Breast epithelium (tissue), 4 donors: ENCODE data around the gene SCYL1. TPM values are rescaled to one million over a fixed set of nuclear protein-coding genes. Genes with fewer than 3 reads are reported as not detected.

Experiments
- DNase-seq, 2 donors: peaks; one replicate each; pipeline ENCODE4 v3.0.0-alpha.2; 2019; ENCODE audit warnings: low spot score in 2 of 2
- H3K27ac ChIP-seq, 2 donors: fragments of 200-600 bp; sonication (generic) in 1 of 2; one replicate each; pipeline ENCODE4 v1.5.1; 2016 to 2019; ENCODE audit warnings: mild to moderate bottlenecking in 1 of 2
- H3K27me3 ChIP-seq, 2 donors: fragments of 200-600 bp; sonication (generic) in 1 of 2; one replicate each; pipeline versions ENCODE4 v1.5.1 to v1.6.0; 2017 to 2019; ENCODE audit warnings: control low read depth in 1 of 2, mild to moderate bottlenecking in 1 of 2
- H3K36me3 ChIP-seq: fragments of 200-600 bp; one replicate; pipeline ENCODE4 v1.5.1; 2019
- H3K4me1 ChIP-seq, 2 donors: fragments of 200-600 bp; sonication (generic); one replicate each; pipeline ENCODE4 v1.5.1; 2016 to 2019; ENCODE audit warnings: control low read depth in 1 of 2
- H3K4me3 ChIP-seq, 3 donors: fragments of 200-600 bp; sonication (generic); 1 replicate in 2 of 3; 2 replicates in 1 of 3; pipeline ENCODE4 v1.5.1; 2016 to 2019; ENCODE audit warnings: mild to moderate bottlenecking in 3 of 3, moderate library complexity in 2 of 3
- H3K9me3 ChIP-seq, 2 donors: fragments of 200-600 bp; sonication (generic) in 1 of 2; one replicate each; pipeline ENCODE4 v1.5.1; 2016 to 2019; ENCODE audit warnings: control low read depth in 1 of 2
- CTCF ChIP-seq, 3 donors: fragments of 450-650 bp; IDR thresholded peaks; one replicate each; pipeline ENCODE4 v1.5.1; 2016 to 2017; ENCODE audit warnings: antibody characterized with exemption in 3 of 3, mild to moderate bottlenecking in 3 of 3, moderate library complexity in 3 of 3
- POLR2A ChIP-seq: fragments of 450-650 bp; IDR thresholded peaks from one replicate; pipeline ENCODE4 v1.6.1; 2016; ENCODE audit warnings: antibody characterized with exemption, mild to moderate bottlenecking, moderate library complexity
- POLR2AphosphoS5 ChIP-seq, 3 donors: sonication (generic); formaldehyde crosslinking; IDR thresholded peaks; one replicate each; pipeline ENCODE4 v1.6.1; 2017; ENCODE audit warnings: antibody characterized with exemption in 3 of 3
- intact Hi-C: fragments of 100-400 bp; cut with DNase I; formaldehyde crosslinking; loops from one replicate; pipeline ENCODE4 v1.15.1; 2023; ENCODE audit warnings: low total_unique reads
- total RNA-seq, 3 donors: library from RNA; depleted of rRNA; stranded (reverse); fragments of >200 nt; gene quantifications; one replicate each; pipeline ENCODE4 v1.1.0, GENCODE V29; 2016

Gene SCYL1
- total RNA-seq, 3 donors from 2014 or later, result 74.1 to 83.4 (median 83.2) TPM

GRCh38 chr11:65558002-65558929, 33.4 kb downstream of the SCYL1 start, which contains the start of gene LTBP3:
Gene LTBP3 (minus strand): TSS chr11:65558359. CDS start chr11:65557959, 400 bp downstream.
- DNase-seq, result peak in 1 of 2 donors; percentile 81
- no peak for TF ChIP-seq CTCF (IDR thresholded peaks at IDR 0.05)
- peak; percentile 24 to 80 (median 65) for TF ChIP-seq POLR2AphosphoS5 (IDR thresholded peaks at IDR 0.05)
- no peaks in the 10 kb centered on the region for H3K27me3 ChIP-seq
- H3K27ac ChIP-seq, result peak within 1 kb of the TSS; percentile 99
- intact Hi-C loops, result no loop called here
- H3K4me1 ChIP-seq, result peaks cover 29 to 38% of the 10 kb centered on the region in 2 donors
- peak within 1 kb of the TSS; percentile 62 to 75 (median 71) for H3K4me3 ChIP-seq
- H3K9me3 ChIP-seq, result no peaks in the 10 kb centered on the region
- no peaks in the 10 kb centered on the region for H3K36me3 ChIP-seq

- TF ChIP-seq POLR2AphosphoS5 (IDR thresholded peaks at IDR 0.05), result peak; percentile 9 to 48 (median 44)
- TF ChIP-seq POLR2A, result no peak
- peak overlapping the region; percentile 99 for H3K27ac ChIP-seq
- no peaks in the 10 kb centered on the region for H3K9me3 ChIP-seq
- peaks cover 29 to 38% of the 10 kb centered on the region in 2 donors for H3K4me1 ChIP-seq
- no peak for DNase-seq
- H3K4me3 ChIP-seq, result peak overlapping the region; percentile 62 to 75 (median 71)
- no peaks in the 10 kb centered on the region for H3K36me3 ChIP-seq
- intact Hi-C loops, result no loop called here
- H3K27me3 ChIP-seq, result no peaks in the 10 kb centered on the region
Measured at GRCh38 chr11:65558930-65559509, 34.1 kb downstream of the SCYL1 start.

GRCh38 chr11:65559535-65559934, 34.7 kb downstream of the SCYL1 start:
- TF ChIP-seq POLR2A, result no peak
- TF ChIP-seq POLR2AphosphoS5 (IDR thresholded peaks at IDR 0.05), result no peak
- TF ChIP-seq CTCF (IDR thresholded peaks at IDR 0.05), result no peak
- Histone ChIP-seq H3K27me3 (no peaks in the 10 kb centered on the region), H3K36me3 (no peaks in the 10 kb centered on the region), H3K4me3 (no peak overlapping the region), H3K9me3 (no peaks in the 10 kb centered on the region), H3K27ac (peak overlapping the region; percentile 99), H3K4me1 (peaks cover 29 to 38% of the 10 kb centered on the region in 2 donors)
- no peak for DNase-seq
- intact Hi-C loops, result no loop called here

- Histone ChIP-seq H3K27ac (peak overlapping the region; percentile 99), H3K9me3 (no peaks in the 10 kb centered on the region), H3K27me3 (no peaks in the 10 kb centered on the region), H3K4me1 (peaks cover 25 to 36% of the 10 kb centered on the region in 2 donors), H3K36me3 (no peaks in the 10 kb centered on the region), H3K4me3 (no peak overlapping the region)
- intact Hi-C loops, result no loop called here
- peak in 1 of 2 donors; percentile 74 for DNase-seq
- TF ChIP-seq POLR2A (no peak), CTCF (IDR thresholded peaks at IDR 0.05) (no peak), POLR2AphosphoS5 (IDR thresholded peaks at IDR 0.05) (no peak)
Measured at GRCh38 chr11:65559951-65560537, 35.2 kb downstream of the SCYL1 start.

GRCh38 chr11:65560555-65561418, 35.9 kb downstream of the SCYL1 start:
- intact Hi-C loops, result no loop called here
- no peak for DNase-seq
- peaks cover 19 to 28% of the 10 kb centered on the region in 2 donors for H3K4me1 ChIP-seq

More at GRCh38 chr11:65560555-65561418, 35.9 kb downstream of the SCYL1 start:
- H3K4me3 ChIP-seq, result no peak overlapping the region
- peak overlapping the region; percentile 99 for H3K27ac ChIP-seq
- H3K36me3 ChIP-seq, result no peaks in the 10 kb centered on the region
- no peaks in the 10 kb centered on the region for H3K9me3 ChIP-seq
- no peak for TF ChIP-seq POLR2AphosphoS5 (IDR thresholded peaks at IDR 0.05)
- TF ChIP-seq POLR2A, result no peak
- TF ChIP-seq CTCF (IDR thresholded peaks at IDR 0.05), result no peak
- no peaks in the 10 kb centered on the region for H3K27me3 ChIP-seq
